UCSD-AML1 (cell line): Measurements from ENCODE around the gene TXNIP.

ENCODE experiments used
- DNase-seq: peaks from one replicate; lab custom pipeline; 2025; ENCODE audit not compliant: unreplicated experiment; lab: John Stamatoyannopoulos, UW

The TXNIP gene

DNA sequence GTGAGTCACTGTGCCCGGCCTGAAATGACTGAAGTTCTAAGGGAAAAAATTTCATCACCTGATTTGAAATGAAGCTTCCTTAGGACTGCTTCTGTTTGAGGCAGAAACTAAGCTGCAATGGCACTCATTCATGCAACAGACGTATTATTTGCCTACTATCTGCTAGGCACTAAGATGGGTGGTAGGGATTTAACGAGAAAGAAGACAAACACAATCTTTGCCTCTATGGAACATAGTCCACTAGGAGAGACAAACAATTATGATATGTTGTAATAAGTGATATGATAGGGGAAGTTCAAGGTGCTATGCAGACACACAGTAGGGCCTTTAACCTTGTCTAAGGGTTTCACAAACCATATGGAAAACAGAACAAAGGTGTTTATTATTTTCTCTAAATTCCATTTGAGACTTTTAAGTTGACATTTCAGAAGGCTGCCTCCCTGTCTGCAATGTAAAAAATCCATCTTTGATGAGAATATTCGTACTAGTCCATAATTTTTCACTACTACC is 49.8 kb downstream of the TXNIP start:
- DNase-seq = no peak

DNA sequence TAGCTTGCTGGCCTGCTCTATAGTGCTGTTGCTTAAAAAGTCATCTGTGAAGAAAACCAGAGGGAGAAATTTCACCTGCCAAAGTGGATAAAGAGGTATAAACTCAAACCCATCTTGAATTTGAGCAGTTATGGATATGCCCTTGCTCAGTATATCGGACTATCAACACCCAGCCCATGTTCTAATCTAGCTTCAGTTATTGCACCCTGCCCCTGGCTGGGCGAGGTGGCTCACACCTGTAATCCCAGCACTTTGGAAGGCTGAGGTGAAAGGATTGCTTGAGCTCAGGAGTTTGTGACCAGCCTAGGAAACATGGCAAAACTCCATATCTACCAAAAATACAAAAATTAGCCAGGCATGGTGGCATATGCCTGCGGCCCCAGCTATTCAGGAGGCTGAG is 51.8 kb downstream of the TXNIP start:
- DNase-seq = no peak

DNA sequence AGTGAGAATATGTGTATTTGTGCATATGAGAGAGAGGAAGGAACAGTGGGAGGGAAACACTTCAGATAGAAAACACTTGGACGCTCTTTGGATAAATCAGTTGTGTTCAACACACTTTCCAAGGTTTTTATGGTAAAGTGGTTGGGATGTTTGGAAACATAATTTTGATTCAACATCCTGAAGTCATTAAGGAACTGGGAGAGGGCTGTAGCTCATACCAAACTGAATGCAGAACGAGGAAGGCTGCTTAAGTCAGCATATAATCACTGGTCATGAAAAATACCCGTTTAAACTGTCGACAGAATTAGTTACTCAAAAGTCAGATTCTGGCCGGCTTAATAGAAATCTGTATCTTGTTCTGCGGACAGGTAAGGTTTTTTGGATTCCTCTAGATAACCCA is 53.5 kb downstream of the TXNIP start:
- no peak for DNase-seq
